GM12875 (cell line): Measurements from ENCODE around the gene FBXO41.

Experiments
- H3K4me3 ChIP-seq: one replicate; pipeline ENCODE4 v1.5.1; 2011; ENCODE audit warnings: low read depth, low read length, control low read depth
- CTCF ChIP-seq: IDR thresholded peaks from 2 replicates; pipeline ENCODE4 v1.5.1; 2011; ENCODE audit warnings: low read depth, mild to moderate bottlenecking, control low read depth, inconsistent platforms, low read length, moderate library complexity, borderline replicate concordance; ENCODE audit not compliant: insufficient read depth

FBXO41 gene

GRCh38 chr2:73289304-73289703 lies 5.0 kb upstream of the FBXO41 start:
- 0 out of 2 replicates have a peak, but pooled peaks have one; percentile 3 for TF ChIP-seq CTCF
- no peak overlapping the region for H3K4me3 ChIP-seq

- no peak overlapping the region for H3K4me3 ChIP-seq
- TF ChIP-seq CTCF: no peak
These were observed 1.9 kb upstream of the FBXO41 start for GRCh38 chr2:73286134-73286655.

- peak overlapping the region; percentile 75 for H3K4me3 ChIP-seq
- TF ChIP-seq CTCF: peak; percentile 6; the same call in 1 of the 2 replicates
These were observed 971 bp upstream of the FBXO41 start for GRCh38 chr2:73285159-73285739.

GRCh38 chr2:73283545-73284295 lies 558 bp downstream of the FBXO41 start:
- H3K4me3 ChIP-seq: peak overlapping the region; percentile 75
- TF ChIP-seq CTCF: no peak

- no peak for TF ChIP-seq CTCF
- peak overlapping the region; percentile 75 for H3K4me3 ChIP-seq
These were observed 1.2 kb downstream of the FBXO41 start for GRCh38 chr2:73282924-73283544.

- no peak for TF ChIP-seq CTCF
- H3K4me3 ChIP-seq: no peak overlapping the region
These were observed 3.0 kb downstream of the FBXO41 start for GRCh38 chr2:73281244-73281643.

GRCh38 chr2:73279852-73280251 lies 4.4 kb downstream of the FBXO41 start:
- no peak overlapping the region for H3K4me3 ChIP-seq
- no peak for TF ChIP-seq CTCF
